GM23338 (cell line): ENCODE measurements around the gene HHATL. TPM values are rescaled to one million over a fixed set of nuclear protein-coding genes. Genes with fewer than 3 reads are reported as not detected.

Source experiments
- ATAC-seq: fragments of 200-7000 bp; cut with Tn5 transposase; 3 replicates; pipeline ENCODE4 v1.9.1; 2020
- DNase-seq: peaks from one replicate; pipeline ENCODE4 v3.0.0-alpha.2; 2015; ENCODE audit warnings: low spot score
- H2AFZ ChIP-seq: fragments of 200-600 bp; sonication (generic); 2 replicates; pipeline ENCODE4 v1.8.0; 2016; ENCODE audit warnings: antibody characterized with exemption, mild to moderate bottlenecking, moderate library complexity
- H3F3A ChIP-seq: fragments of 200-600 bp; sonication (generic); replicated peaks from 2 replicates; pipeline ENCODE4 v1.8.0; 2017; ENCODE audit warnings: antibody characterized with exemption, mixed run types, low read depth
- H3K27ac ChIP-seq: fragments of 200-600 bp; sonication (generic); 2 replicates; pipeline ENCODE4 v1.6.1; 2016; ENCODE audit warnings: low read depth
- H3K27me3 ChIP-seq: fragments of 200-600 bp; sonication (generic); 2 replicates; pipeline ENCODE4 v1.8.0; 2016; ENCODE audit warnings: mild to moderate bottlenecking, mixed run types, moderate library complexity; ENCODE audit not compliant: insufficient read depth
- H3K36me3 ChIP-seq: fragments of 200-600 bp; sonication (generic); 2 replicates; pipeline ENCODE4 v1.8.0; 2016; ENCODE audit warnings: mild to moderate bottlenecking; ENCODE audit not compliant: insufficient read depth
- H3K4me1 ChIP-seq: fragments of 200-600 bp; sonication (generic); 2 replicates; pipeline ENCODE4 v1.8.0; 2016; ENCODE audit warnings: mild to moderate bottlenecking, moderate library complexity; ENCODE audit not compliant: insufficient read depth
- H3K4me2 ChIP-seq: fragments of 200-600 bp; sonication (generic); 2 replicates; pipeline ENCODE4 v1.7.1; 2017; ENCODE audit warnings: mixed run types
- H3K4me3 ChIP-seq: fragments of 200-600 bp; sonication (generic); 2 replicates; pipeline ENCODE4 v1.6.1; 2016; ENCODE audit warnings: mixed run types
- H3K79me2 ChIP-seq: fragments of 200-600 bp; sonication (generic); replicated peaks from 2 replicates; pipeline ENCODE4 v1.8.0; 2017; ENCODE audit warnings: mild to moderate bottlenecking; ENCODE audit not compliant: insufficient read depth
- H3K9me2 ChIP-seq: fragments of 200-600 bp; sonication (generic); 2 replicates; pipeline ENCODE4 v1.8.0; 2017; ENCODE audit not compliant: insufficient read depth
- H4K20me1 ChIP-seq: fragments of 200-600 bp; sonication (generic); replicated peaks from 2 replicates; pipeline ENCODE4 v1.8.0; 2017; ENCODE audit warnings: mild to moderate bottlenecking; ENCODE audit not compliant: insufficient read depth
- H3K27ac Mint-ChIP-seq: 2 replicates; pipeline ENCODE4 v1.8.0; 2020; ENCODE audit warnings: inconsistent platforms, mild to moderate bottlenecking, moderate library complexity, mixed read lengths
- H3K27me3 Mint-ChIP-seq: 3 replicates; pipeline ENCODE4 v1.8.0; 2022; ENCODE audit warnings: low read depth, mild to moderate bottlenecking, moderate library complexity, mixed read lengths, inconsistent platforms; ENCODE audit not compliant: insufficient read depth, poor library complexity
- H3K36me3 Mint-ChIP-seq: 3 replicates; pipeline ENCODE4 v1.8.0; 2021; ENCODE audit warnings: low read depth, mild to moderate bottlenecking, inconsistent platforms, moderate library complexity, mixed read lengths
- H3K4me1 Mint-ChIP-seq: 3 replicates; pipeline ENCODE4 v1.8.0; 2020; ENCODE audit warnings: mild to moderate bottlenecking, inconsistent platforms, mixed read lengths
- H3K4me3 Mint-ChIP-seq: 3 replicates; pipeline ENCODE4 v1.8.0; 2021; ENCODE audit warnings: moderate library complexity, mild to moderate bottlenecking, inconsistent platforms, mixed read lengths
- H3K9me3 Mint-ChIP-seq: 3 replicates; pipeline ENCODE4 v1.8.0; 2020; ENCODE audit warnings: moderate library complexity, mild to moderate bottlenecking, inconsistent platforms, mixed read lengths
- EZH2 ChIP-seq: fragments of 200-600 bp; sonication (generic); IDR thresholded peaks from one replicate; pipeline ENCODE4 v1.8.0; 2017; ENCODE audit warnings: antibody characterized with exemption, mild to moderate bottlenecking, low read depth; ENCODE audit not compliant: unreplicated experiment
- NANOG ChIP-seq: IDR thresholded peaks from 2 replicates; pipeline ENCODE4 v1.6.1; 2016; ENCODE audit warnings: antibody characterized with exemption, borderline replicate concordance
- POLR2AphosphoS5 ChIP-seq: IDR thresholded peaks from 2 replicates; pipeline ENCODE4 v1.6.1; 2016; ENCODE audit warnings: antibody characterized with exemption, low read depth
- ZNF114 ChIP-seq: fragments of 250-450 bp; sonication (Bioruptor Pico); IDR thresholded peaks from 2 replicates; pipeline ENCODE4 v1.5.0; 2020; ENCODE audit warnings: mild to moderate bottlenecking, moderate library complexity
- polyA plus RNA-seq: library from polyadenylated mRNA; unstranded; fragments of >200 nt; fragmentation: Nextera tagmentation; extraction: Ambion mirVana; gene quantifications from 2 replicates; pipeline ENCODE4 v1.2.1, GENCODE V29; 2016
- total RNA-seq: library from RNA; depleted of rRNA; stranded (reverse); fragments of >200 nt; shearing (Covaris generic); gene quantifications from 2 replicates; pipeline ENCODE4 v1.2.3, GENCODE V29; 2014
- TF ChIP-seq, protein P1 (sequence below): IDR thresholded peaks from 2 replicates; pipeline ENCODE4 v1.6.1; 2016; ENCODE audit warnings: antibody characterized with exemption
- TF ChIP-seq, protein P2 (sequence below): fragments of 250-450 bp; sonication (Bioruptor Pico); IDR thresholded peaks from 2 replicates; pipeline ENCODE4 v1.5.0; 2020; ENCODE audit warnings: mild to moderate bottlenecking, moderate library complexity
- TF ChIP-seq, protein P3 (sequence below): IDR thresholded peaks from one replicate; pipeline ENCODE4 v1.6.1; 2018; ENCODE audit warnings: antibody characterized with exemption; ENCODE audit not compliant: unreplicated experiment

The HHATL gene
- total and polyA plus RNA-seq, 2 experiments from 2014 or later, result not detected

DNA sequence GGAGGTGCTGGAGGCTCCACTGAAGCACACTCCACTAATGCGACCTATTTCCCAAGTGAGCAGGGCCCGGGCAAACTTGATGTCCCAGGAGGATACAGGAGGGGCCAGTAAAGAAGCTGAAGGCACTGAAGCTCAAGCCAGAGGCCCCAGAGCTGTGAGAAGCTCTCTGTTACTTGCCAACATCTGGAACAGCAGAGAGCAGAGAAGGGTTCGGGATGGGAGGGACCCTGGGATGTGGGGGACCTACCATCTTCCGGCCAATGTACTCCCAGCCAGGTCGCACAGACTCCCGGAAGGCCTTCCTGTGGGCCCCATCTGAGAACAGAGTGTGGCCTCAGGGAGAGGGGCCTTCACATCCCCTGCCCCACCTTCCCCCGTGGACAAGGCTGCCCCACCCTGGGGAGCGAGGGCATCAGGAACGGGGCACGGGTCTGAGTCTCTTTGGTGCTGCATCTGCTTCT, 3.1 kb downstream of the HHATL start:
- H4K20me1 ChIP-seq, result no peaks in the 10 kb centered on the region
- peaks cover 8% of the 10 kb centered on the region for H3K27me3 Mint-ChIP-seq

More for the DNA sequence above, 3.1 kb downstream of the HHATL start:
- H3K4me1 ChIP-seq, result no peaks in the 10 kb centered on the region
- no peak overlapping the region for H2AFZ ChIP-seq
- Mint-ChIP-seq H3K4me3 (no peak overlapping the region), H3K9me3 (no peaks in the 10 kb centered on the region), H3K4me1 (peaks cover 8% of the 10 kb centered on the region), H3K27ac (no peak overlapping the region), H3K36me3 (no peaks in the 10 kb centered on the region)
- no peak overlapping the region for H3K4me3 ChIP-seq
- H3K27ac ChIP-seq, result no peak overlapping the region
- H3F3A ChIP-seq, result no peaks in the 10 kb centered on the region
- no peaks in the 10 kb centered on the region for H3K27me3 ChIP-seq
- TF ChIP-seq, protein P1, sequence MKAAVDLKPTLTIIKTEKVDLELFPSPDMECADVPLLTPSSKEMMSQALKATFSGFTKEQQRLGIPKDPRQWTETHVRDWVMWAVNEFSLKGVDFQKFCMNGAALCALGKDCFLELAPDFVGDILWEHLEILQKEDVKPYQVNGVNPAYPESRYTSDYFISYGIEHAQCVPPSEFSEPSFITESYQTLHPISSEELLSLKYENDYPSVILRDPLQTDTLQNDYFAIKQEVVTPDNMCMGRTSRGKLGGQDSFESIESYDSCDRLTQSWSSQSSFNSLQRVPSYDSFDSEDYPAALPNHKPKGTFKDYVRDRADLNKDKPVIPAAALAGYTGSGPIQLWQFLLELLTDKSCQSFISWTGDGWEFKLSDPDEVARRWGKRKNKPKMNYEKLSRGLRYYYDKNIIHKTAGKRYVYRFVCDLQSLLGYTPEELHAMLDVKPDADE, result no peak
- TF ChIP-seq, protein P2, sequence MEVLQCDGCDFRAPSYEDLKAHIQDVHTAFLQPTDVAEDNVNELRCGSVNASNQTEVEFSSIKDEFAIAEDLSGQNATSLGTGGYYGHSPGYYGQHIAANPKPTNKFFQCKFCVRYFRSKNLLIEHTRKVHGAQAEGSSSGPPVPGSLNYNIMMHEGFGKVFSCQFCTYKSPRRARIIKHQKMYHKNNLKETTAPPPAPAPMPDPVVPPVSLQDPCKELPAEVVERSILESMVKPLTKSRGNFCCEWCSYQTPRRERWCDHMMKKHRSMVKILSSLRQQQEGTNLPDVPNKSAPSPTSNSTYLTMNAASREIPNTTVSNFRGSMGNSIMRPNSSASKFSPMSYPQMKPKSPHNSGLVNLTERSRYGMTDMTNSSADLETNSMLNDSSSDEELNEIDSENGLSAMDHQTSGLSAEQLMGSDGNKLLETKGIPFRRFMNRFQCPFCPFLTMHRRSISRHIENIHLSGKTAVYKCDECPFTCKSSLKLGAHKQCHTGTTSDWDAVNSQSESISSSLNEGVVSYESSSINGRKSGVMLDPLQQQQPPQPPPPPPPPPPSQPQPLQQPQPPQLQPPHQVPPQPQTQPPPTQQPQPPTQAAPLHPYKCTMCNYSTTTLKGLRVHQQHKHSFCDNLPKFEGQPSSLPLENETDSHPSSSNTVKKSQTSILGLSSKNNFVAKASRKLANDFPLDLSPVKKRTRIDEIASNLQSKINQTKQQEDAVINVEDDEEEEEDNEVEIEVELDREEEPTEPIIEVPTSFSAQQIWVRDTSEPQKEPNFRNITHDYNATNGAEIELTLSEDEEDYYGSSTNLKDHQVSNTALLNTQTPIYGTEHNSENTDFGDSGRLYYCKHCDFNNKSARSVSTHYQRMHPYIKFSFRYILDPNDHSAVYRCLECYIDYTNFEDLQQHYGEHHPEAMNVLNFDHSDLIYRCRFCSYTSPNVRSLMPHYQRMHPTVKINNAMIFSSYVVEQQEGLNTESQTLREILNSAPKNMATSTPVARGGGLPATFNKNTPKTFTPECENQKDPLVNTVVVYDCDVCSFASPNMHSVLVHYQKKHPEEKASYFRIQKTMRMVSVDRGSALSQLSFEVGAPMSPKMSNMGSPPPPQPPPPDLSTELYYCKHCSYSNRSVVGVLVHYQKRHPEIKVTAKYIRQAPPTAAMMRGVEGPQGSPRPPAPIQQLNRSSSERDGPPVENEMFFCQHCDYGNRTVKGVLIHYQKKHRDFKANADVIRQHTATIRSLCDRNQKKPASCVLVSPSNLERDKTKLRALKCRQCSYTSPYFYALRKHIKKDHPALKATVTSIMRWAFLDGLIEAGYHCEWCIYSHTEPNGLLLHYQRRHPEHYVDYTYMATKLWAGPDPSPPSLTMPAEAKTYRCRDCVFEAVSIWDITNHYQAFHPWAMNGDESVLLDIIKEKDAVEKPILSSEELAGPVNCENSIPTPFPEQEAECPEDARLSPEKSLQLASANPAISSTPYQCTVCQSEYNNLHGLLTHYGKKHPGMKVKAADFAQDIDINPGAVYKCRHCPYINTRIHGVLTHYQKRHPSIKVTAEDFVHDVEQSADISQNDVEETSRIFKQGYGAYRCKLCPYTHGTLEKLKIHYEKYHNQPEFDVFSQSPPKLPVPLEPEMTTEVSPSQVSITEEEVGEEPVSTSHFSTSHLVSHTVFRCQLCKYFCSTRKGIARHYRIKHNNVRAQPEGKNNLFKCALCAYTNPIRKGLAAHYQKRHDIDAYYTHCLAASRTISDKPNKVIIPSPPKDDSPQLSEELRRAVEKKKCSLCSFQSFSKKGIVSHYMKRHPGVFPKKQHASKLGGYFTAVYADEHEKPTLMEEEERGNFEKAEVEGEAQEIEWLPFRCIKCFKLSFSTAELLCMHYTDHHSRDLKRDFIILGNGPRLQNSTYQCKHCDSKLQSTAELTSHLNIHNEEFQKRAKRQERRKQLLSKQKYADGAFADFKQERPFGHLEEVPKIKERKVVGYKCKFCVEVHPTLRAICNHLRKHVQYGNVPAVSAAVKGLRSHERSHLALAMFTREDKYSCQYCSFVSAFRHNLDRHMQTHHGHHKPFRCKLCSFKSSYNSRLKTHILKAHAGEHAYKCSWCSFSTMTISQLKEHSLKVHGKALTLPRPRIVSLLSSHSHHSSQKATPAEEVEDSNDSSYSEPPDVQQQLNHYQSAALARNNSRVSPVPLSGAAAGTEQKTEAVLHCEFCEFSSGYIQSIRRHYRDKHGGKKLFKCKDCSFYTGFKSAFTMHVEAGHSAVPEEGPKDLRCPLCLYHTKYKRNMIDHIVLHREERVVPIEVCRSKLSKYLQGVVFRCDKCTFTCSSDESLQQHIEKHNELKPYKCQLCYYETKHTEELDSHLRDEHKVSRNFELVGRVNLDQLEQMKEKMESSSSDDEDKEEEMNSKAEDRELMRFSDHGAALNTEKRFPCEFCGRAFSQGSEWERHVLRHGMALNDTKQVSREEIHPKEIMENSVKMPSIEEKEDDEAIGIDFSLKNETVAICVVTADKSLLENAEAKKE (CRISPR knock-in tag), result no peak
- no peak for TF ChIP-seq POLR2AphosphoS5
- no peak for TF ChIP-seq ZNF114 (CRISPR knock-in tag)
- no peak for TF ChIP-seq NANOG
- TF ChIP-seq EZH2, result no peak
- TF ChIP-seq, protein P3, sequence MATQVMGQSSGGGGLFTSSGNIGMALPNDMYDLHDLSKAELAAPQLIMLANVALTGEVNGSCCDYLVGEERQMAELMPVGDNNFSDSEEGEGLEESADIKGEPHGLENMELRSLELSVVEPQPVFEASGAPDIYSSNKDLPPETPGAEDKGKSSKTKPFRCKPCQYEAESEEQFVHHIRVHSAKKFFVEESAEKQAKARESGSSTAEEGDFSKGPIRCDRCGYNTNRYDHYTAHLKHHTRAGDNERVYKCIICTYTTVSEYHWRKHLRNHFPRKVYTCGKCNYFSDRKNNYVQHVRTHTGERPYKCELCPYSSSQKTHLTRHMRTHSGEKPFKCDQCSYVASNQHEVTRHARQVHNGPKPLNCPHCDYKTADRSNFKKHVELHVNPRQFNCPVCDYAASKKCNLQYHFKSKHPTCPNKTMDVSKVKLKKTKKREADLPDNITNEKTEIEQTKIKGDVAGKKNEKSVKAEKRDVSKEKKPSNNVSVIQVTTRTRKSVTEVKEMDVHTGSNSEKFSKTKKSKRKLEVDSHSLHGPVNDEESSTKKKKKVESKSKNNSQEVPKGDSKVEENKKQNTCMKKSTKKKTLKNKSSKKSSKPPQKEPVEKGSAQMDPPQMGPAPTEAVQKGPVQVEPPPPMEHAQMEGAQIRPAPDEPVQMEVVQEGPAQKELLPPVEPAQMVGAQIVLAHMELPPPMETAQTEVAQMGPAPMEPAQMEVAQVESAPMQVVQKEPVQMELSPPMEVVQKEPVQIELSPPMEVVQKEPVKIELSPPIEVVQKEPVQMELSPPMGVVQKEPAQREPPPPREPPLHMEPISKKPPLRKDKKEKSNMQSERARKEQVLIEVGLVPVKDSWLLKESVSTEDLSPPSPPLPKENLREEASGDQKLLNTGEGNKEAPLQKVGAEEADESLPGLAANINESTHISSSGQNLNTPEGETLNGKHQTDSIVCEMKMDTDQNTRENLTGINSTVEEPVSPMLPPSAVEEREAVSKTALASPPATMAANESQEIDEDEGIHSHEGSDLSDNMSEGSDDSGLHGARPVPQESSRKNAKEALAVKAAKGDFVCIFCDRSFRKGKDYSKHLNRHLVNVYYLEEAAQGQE, result no peak
- no peaks in the 10 kb centered on the region for H3K9me2 ChIP-seq
- DNase-seq (no peak), ATAC-seq (no peak)
- H3K79me2 ChIP-seq, result no peaks in the 10 kb centered on the region
- H3K36me3 ChIP-seq, result no peaks in the 10 kb centered on the region
- H3K4me2 ChIP-seq, result no peak overlapping the region
